HG03432 (cell line): ENCODE measurements around the gene CAPN8.

Experiments
- ATAC-seq: cut with Tn5 transposase; IDR thresholded peaks from one replicate; pipeline ENCODE4 v1.9.1; 2021; ENCODE audit warnings: mild to moderate bottlenecking, moderate library complexity; ENCODE audit not compliant: unreplicated experiment

CAPN8 gene

GRCh38 chr1:223665592-223666312 lies at the start of gene CAPN8:
TSS of gene CAPN8 (minus strand) at chr1:223665701. CDS start at chr1:223665646, 55 bp downstream.
- ATAC-seq, result no peak

DNA sequence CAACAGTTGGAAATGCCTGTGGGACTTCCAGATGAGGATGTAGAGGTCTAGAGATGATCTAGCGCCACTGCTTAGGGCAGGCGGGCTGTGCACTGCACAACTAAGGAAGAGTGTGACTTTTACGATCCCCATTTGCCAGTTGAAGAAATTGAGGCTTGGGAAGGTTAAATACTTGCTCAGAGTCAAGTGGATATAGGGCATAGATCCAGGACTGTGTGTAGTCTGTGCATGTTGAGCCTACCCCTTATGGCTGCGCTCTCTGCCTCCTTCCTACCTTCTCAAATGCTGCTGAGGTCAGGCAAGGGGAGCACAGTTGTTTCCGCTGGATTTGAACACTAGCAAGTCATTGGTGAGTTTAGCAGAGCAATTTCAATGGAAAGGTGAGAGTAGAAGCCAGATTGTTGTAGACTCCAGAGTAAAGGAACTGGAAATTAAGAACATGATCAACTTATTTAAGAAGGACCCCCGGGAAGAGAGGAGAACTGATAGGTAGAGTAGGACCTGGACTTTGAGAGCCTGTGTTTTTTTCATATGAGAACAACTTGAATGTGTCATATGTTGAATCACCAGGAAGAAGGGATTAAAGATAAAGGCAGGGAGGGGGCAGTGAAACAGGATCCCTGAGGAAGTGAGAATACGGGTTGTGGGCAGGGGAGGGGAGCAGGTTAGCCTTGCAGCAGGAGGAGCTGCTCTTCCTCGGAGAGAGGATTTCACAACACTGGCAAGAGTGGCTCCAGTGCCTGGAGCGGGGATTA lies 49.5 kb upstream of the CAPN8 start:
- ATAC-seq, result no peak

- ATAC-seq, result no peak
Observed at GRCh38 chr1:223714421-223714724, 48.9 kb upstream of the CAPN8 start.

DNA sequence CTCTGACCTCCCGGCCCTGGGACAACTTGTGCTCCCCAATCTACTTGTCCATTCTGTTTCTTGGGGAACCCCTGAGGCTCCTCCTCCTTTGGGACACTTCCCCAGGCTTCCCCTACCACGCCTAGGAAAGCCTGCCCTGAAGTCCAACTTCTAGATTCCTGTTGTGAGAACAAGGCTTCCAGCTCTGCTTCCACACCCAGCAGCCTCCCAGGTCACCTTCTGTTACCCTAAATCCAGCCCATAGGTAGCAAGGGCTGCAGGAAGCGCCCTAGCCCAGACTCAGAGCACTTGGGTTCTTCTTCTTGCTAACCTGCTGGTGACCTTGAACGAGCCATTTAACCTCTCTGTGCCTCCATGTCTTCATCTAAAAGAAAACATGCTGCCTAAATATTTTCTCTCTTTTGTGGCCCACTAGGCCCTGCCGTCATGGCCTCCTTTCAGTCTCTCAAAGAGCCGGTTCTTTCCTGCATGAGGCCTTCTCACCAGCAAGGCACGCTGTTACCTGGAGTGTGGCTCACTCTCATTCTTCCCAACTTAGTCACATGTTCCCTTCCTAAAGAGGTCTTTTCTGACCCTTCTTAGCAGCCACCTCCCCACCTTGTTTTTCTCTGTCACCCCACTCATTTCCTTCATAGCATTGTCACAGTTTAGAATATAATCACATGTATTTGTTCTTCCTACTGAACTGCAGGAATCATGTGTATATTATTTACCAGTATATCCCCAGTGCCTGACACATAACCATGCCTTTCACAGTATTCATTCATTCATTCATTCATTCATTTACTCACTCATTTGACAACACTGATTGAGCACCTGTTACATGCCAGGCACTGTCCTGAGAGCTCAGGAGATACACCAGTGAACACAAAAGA lies 48.3 kb upstream of the CAPN8 start:
- no peak for ATAC-seq

DNA sequence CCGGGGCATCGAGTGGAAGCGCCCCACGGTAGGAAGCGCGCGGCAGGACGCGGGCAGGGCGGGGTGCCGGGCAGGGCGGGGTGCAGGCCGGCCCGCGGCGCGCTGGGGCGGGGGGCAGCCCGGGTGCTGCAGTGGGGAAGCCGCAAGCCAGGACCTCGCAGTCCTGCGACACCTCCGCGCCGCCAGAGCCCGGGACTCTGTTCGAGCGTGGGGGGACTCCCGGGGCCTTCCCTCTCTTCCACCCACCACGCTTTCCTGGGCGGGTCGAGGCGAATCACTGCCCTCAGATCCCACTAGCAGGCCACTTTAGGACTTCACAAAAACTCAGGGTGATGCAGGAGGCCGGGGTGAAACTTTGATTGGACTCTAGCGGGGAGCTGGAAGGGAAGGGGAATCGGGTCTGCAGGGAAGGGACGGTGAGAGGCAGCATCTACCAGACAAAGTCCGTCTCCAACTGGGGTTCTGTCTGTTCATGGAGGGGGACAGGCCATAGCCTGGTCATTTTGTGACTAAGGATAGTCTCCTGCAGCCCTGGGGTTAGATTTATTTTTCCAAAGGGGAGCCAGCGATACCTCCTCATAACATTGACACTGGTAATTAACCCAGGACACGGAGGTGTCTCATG lies 47.5 kb upstream of the CAPN8 start:
- peak; percentile 31 for ATAC-seq

GRCh38 chr1:223712194-223712849 lies 46.8 kb upstream of the CAPN8 start, which contains the start of gene CAPN2:
TSS of gene CAPN2 (plus strand) at chr1:223712539. CDS start at chr1:223712641, 102 bp downstream.
- peak; percentile 65 for ATAC-seq

- no peak for ATAC-seq
Observed at GRCh38 chr1:223711747-223712193, 46.3 kb upstream of the CAPN8 start.

DNA sequence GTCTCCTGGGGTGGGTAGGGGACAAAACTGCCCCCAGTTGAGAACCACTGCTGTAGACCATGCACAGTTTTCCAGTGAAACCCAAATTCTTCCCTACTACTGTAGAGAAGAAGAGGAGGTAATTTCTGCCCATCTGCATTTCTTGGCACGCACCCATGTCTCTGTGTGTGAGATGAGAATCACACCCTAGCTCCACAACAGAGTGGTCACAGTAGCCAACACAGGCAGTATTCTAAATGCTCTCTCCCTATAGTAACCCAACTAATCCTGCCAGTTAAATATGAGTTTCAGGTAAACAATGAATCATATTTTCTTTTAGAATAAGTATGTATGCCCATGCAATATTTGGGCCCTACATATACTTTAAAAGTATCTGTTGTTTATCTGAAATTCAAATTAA lies 45.7 kb upstream of the CAPN8 start:
- ATAC-seq, result no peak

GRCh38 chr1:223710179-223711133 lies 45.0 kb upstream of the CAPN8 start:
- ATAC-seq, result no peak

- no peak for ATAC-seq
Observed at GRCh38 chr1:223709598-223709997, 44.1 kb upstream of the CAPN8 start.

- ATAC-seq, result no peak
Observed at GRCh38 chr1:223708651-223709268, 43.3 kb upstream of the CAPN8 start.

DNA sequence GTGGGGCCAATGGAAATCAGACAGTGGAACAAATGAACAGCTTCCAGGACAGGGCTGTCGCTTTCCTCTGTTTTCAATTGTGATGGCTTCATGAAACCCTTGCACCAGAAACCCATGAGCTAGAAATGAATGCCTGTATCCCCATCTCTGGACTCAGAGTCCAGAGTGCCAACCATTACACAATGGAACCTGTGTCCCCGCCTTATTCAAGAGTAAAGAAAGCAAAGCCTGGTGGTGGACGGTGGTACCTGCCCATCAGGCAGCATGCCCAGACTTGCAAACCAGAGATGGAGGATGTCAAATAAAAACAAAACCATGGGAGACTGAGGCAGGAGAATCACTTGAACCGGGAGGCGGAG lies 42.5 kb upstream of the CAPN8 start:
- ATAC-seq, result no peak

DNA sequence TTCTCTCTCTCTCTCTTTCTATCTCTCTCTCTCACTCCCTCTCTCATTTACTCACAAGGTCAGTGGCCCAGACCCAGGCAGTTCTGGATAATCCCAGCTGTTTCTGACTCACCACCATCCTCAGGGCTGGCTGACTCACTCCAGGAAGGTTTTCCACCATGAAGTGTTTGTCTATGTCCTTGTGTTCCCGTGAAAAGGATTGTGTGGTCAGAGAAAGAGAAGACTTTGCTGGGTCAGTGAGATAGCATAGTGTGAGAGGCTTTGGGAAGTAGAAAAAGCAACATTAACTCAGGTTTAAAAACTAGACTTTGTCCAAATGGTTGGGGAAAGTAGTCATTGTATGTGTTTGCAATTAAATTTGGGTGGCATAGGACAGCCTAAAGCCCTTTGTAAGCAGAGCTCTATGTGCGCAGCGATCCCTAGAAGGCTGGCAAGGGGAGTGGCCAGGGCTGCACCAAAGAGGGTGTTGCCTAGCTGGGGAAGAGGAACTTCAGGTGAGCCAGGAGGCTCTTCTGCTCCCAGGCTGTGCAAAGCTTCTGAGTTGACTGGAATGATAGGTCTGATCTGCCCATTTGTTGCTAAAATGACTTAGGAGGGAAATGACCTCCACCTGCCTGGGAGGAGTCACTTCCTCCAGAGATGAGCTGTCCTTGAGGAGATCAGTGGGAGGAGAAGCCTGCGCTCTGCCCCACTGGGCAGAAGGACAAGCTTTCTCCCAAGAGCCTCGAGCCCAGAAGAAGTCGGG lies 41.9 kb upstream of the CAPN8 start:
- ATAC-seq, result no peak

DNA sequence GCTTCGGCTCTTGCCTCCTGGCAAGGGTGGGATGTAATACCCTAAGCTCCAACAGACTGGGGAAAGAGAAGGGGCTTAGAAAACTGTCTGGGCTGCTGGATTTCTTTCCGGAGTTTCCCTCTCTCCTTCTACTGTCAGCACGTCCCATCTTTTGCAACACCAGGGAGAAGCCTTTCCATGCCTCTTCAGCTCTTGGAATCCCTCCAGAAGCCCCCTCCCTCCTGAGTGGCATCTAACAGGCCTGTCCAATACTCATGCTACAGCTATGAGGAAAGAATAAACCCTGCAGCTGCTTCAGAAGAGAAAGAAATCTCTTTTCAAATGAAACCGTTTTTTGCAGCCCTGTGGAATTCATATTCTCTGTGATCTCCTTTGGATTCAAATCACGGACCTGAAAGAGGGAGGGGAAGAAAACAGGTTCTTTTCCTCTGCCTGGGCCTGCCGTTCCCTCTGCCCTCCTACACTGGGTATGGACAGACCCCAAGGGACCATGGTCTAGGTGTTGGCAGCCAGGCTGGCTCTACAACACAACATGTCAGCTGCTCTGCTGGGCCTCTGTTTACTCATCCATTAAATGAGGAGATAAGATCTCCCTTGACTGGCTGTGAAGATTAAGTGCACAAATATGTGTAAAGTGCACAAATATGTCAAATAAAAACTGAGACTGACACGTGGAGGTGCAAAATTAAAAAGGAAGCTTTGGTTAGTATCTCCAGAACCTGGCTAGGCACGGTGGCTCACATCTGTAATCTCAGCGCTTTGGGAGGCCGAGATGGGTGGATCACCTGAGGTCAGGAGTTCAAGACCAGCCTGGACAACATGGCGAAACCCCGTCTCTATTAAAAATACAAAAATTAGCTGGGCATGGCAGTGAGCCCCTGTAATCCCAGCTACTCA lies 40.8 kb upstream of the CAPN8 start:
- ATAC-seq, result no peak

- no peak for ATAC-seq
Observed at GRCh38 chr1:223704921-223705878, 39.7 kb upstream of the CAPN8 start.

GRCh38 chr1:223703668-223704013 lies 38.1 kb upstream of the CAPN8 start:
- no peak for ATAC-seq
